Measurements from ENCODE around the gene TEX38. TPM values are rescaled to one million over a fixed set of nuclear protein-coding genes. Genes with fewer than 3 reads are reported as not detected.

The TEX38 gene
- total and polyA plus RNA-seq, 2 experiments from 2014 or later = not detected

- Histone ChIP-seq H3K36me3 (ENCODE audit: insufficient read depth) (peaks cover 12% of the 10 kb centered on the region), H3K4me1 (ENCODE audit: insufficient read depth) (peaks cover 19% of the 10 kb centered on the region), H3K4me3 (peak overlapping the region; percentile 92), H3K79me2 (replicated peaks; ENCODE audit: insufficient read depth) (peaks cover 29% of the 10 kb centered on the region), H3K9me2 (ENCODE audit: insufficient read depth) (no peaks in the 10 kb centered on the region), H3K27ac (ENCODE audit: low read depth) (no peak overlapping the region), H3F3A (replicated peaks; ENCODE audit: low read depth) (no peaks in the 10 kb centered on the region), H2AFZ (no peak overlapping the region), H4K20me1 (replicated peaks; ENCODE audit: insufficient read depth) (peaks cover 25% of the 10 kb centered on the region), H3K27me3 (ENCODE audit: insufficient read depth) (no peaks in the 10 kb centered on the region), H3K4me2 (peak overlapping the region; percentile 94)
- peaks cover 16% of the 10 kb centered on the region for H3K36me3 Mint-ChIP-seq (ENCODE audit: low read depth)
- ATAC-seq = no peak
- H3K9me3 Mint-ChIP-seq = no peaks in the 10 kb centered on the region; the same call in 2 of the 3 replicates
- H3K4me3 Mint-ChIP-seq = peak overlapping the region; percentile 94
- H3K27ac Mint-ChIP-seq = peak overlapping the region; percentile 81
- peak; percentile 35 for DNase-seq (ENCODE audit: low spot score)
- H3K27me3 Mint-ChIP-seq (ENCODE audit: insufficient read depth, low read depth, poor library complexity) = no peaks in the 10 kb centered on the region
- TF ChIP-seq JUNB (IDR thresholded peaks at IDR 0.05; ENCODE audit: unreplicated experiment) = no peak
- TF ChIP-seq, protein P1, sequence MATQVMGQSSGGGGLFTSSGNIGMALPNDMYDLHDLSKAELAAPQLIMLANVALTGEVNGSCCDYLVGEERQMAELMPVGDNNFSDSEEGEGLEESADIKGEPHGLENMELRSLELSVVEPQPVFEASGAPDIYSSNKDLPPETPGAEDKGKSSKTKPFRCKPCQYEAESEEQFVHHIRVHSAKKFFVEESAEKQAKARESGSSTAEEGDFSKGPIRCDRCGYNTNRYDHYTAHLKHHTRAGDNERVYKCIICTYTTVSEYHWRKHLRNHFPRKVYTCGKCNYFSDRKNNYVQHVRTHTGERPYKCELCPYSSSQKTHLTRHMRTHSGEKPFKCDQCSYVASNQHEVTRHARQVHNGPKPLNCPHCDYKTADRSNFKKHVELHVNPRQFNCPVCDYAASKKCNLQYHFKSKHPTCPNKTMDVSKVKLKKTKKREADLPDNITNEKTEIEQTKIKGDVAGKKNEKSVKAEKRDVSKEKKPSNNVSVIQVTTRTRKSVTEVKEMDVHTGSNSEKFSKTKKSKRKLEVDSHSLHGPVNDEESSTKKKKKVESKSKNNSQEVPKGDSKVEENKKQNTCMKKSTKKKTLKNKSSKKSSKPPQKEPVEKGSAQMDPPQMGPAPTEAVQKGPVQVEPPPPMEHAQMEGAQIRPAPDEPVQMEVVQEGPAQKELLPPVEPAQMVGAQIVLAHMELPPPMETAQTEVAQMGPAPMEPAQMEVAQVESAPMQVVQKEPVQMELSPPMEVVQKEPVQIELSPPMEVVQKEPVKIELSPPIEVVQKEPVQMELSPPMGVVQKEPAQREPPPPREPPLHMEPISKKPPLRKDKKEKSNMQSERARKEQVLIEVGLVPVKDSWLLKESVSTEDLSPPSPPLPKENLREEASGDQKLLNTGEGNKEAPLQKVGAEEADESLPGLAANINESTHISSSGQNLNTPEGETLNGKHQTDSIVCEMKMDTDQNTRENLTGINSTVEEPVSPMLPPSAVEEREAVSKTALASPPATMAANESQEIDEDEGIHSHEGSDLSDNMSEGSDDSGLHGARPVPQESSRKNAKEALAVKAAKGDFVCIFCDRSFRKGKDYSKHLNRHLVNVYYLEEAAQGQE (IDR thresholded peaks at IDR 0.05; ENCODE audit: unreplicated experiment) = no peak
- no peak for TF ChIP-seq CTCF (conservative IDR thresholded peaks at IDR 0.05; ENCODE audit: low read depth in 2 of 2)
- TF ChIP-seq NANOG (IDR thresholded peaks at IDR 0.05; ENCODE audit: borderline replicate concordance) = no peak
- TF ChIP-seq, protein P2, sequence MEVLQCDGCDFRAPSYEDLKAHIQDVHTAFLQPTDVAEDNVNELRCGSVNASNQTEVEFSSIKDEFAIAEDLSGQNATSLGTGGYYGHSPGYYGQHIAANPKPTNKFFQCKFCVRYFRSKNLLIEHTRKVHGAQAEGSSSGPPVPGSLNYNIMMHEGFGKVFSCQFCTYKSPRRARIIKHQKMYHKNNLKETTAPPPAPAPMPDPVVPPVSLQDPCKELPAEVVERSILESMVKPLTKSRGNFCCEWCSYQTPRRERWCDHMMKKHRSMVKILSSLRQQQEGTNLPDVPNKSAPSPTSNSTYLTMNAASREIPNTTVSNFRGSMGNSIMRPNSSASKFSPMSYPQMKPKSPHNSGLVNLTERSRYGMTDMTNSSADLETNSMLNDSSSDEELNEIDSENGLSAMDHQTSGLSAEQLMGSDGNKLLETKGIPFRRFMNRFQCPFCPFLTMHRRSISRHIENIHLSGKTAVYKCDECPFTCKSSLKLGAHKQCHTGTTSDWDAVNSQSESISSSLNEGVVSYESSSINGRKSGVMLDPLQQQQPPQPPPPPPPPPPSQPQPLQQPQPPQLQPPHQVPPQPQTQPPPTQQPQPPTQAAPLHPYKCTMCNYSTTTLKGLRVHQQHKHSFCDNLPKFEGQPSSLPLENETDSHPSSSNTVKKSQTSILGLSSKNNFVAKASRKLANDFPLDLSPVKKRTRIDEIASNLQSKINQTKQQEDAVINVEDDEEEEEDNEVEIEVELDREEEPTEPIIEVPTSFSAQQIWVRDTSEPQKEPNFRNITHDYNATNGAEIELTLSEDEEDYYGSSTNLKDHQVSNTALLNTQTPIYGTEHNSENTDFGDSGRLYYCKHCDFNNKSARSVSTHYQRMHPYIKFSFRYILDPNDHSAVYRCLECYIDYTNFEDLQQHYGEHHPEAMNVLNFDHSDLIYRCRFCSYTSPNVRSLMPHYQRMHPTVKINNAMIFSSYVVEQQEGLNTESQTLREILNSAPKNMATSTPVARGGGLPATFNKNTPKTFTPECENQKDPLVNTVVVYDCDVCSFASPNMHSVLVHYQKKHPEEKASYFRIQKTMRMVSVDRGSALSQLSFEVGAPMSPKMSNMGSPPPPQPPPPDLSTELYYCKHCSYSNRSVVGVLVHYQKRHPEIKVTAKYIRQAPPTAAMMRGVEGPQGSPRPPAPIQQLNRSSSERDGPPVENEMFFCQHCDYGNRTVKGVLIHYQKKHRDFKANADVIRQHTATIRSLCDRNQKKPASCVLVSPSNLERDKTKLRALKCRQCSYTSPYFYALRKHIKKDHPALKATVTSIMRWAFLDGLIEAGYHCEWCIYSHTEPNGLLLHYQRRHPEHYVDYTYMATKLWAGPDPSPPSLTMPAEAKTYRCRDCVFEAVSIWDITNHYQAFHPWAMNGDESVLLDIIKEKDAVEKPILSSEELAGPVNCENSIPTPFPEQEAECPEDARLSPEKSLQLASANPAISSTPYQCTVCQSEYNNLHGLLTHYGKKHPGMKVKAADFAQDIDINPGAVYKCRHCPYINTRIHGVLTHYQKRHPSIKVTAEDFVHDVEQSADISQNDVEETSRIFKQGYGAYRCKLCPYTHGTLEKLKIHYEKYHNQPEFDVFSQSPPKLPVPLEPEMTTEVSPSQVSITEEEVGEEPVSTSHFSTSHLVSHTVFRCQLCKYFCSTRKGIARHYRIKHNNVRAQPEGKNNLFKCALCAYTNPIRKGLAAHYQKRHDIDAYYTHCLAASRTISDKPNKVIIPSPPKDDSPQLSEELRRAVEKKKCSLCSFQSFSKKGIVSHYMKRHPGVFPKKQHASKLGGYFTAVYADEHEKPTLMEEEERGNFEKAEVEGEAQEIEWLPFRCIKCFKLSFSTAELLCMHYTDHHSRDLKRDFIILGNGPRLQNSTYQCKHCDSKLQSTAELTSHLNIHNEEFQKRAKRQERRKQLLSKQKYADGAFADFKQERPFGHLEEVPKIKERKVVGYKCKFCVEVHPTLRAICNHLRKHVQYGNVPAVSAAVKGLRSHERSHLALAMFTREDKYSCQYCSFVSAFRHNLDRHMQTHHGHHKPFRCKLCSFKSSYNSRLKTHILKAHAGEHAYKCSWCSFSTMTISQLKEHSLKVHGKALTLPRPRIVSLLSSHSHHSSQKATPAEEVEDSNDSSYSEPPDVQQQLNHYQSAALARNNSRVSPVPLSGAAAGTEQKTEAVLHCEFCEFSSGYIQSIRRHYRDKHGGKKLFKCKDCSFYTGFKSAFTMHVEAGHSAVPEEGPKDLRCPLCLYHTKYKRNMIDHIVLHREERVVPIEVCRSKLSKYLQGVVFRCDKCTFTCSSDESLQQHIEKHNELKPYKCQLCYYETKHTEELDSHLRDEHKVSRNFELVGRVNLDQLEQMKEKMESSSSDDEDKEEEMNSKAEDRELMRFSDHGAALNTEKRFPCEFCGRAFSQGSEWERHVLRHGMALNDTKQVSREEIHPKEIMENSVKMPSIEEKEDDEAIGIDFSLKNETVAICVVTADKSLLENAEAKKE (CRISPR knock-in tag; IDR thresholded peaks at IDR 0.05) = no peak
- TF ChIP-seq ZNF114 (CRISPR knock-in tag; IDR thresholded peaks at IDR 0.05) = no peak
- TF ChIP-seq ZNF331 (CRISPR knock-in tag; IDR thresholded peaks at IDR 0.05; ENCODE audit: low read depth) = no peak
- no peak for TF ChIP-seq STAT1 (IDR thresholded peaks at IDR 0.05; ENCODE audit: unreplicated experiment)
- TF ChIP-seq CREB1 (CRISPR knock-in tag; IDR thresholded peaks at IDR 0.05; ENCODE audit: low read depth) = no peak
- no peak for TF ChIP-seq EZH2phosphoT487 (IDR thresholded peaks at IDR 0.05; ENCODE audit: unreplicated experiment)
- TF ChIP-seq EZH2 (IDR thresholded peaks at IDR 0.05; ENCODE audit: low read depth, unreplicated experiment) = no peak
- no peak for TF ChIP-seq POLR2AphosphoS5 (IDR thresholded peaks at IDR 0.05; ENCODE audit: low read depth)
- TF ChIP-seq ETS1 (IDR thresholded peaks at IDR 0.05) = no peak
- peaks cover 20% of the 10 kb centered on the region for H3K4me1 Mint-ChIP-seq
Measured at GRCh38 chr1:46717654-46718053, 46.0 kb downstream of the TEX38 start.
